ENCODE data around the gene PPARG. TPM values are rescaled to one million over a fixed set of nuclear protein-coding genes. Genes with fewer than 3 reads are reported as not detected.

Gene PPARG
- total and polyA plus RNA-seq, 4 donors, result 8.3 to 41.4 (median 26.2) TPM

GRCh38 chr3:12425850-12426579 is 137.1 kb downstream of the PPARG start:
- Histone ChIP-seq H3K27ac (ENCODE audit: low read depth in 1 of 2, low read length in 1 of 2) (no peak overlapping the region), H3K4me1 (ENCODE audit: control insufficient read depth in 5 of 5, insufficient read depth in 5 of 5, low read length in 5 of 5) (peaks cover 6 to 60% (median 13%) of the 10 kb centered on the region in 5 donors), H3K9ac (ENCODE audit: insufficient read depth in 1 of 2, low read length in 2 of 2) (no peak overlapping the region), H3K4me3 (no peak overlapping the region), H3K9me3 (ENCODE audit: control insufficient read depth in 4 of 4, insufficient read depth in 3 of 4, low read length in 3 of 4) (no peaks in the 10 kb centered on the region), H3K36me3 (ENCODE audit: control insufficient read depth in 4 of 4, insufficient read depth in 4 of 4, low read length in 4 of 4) (no peaks in the 10 kb centered on the region), H3K27me3 (ENCODE audit: control insufficient read depth in 3 of 3, insufficient read depth in 3 of 3, low read length in 2 of 3) (no peaks in the 10 kb centered on the region)
- DNase-seq (peak in 2 of 3 donors; percentile 53 to 69), ATAC-seq (ENCODE audit: insufficient read depth, low FRiP score) (no peak)
- WGBS, 2 donors, result 80 to 90% methylated on average over 11 of the region's 11 CpGs
- TF ChIP-seq, protein P1, sequence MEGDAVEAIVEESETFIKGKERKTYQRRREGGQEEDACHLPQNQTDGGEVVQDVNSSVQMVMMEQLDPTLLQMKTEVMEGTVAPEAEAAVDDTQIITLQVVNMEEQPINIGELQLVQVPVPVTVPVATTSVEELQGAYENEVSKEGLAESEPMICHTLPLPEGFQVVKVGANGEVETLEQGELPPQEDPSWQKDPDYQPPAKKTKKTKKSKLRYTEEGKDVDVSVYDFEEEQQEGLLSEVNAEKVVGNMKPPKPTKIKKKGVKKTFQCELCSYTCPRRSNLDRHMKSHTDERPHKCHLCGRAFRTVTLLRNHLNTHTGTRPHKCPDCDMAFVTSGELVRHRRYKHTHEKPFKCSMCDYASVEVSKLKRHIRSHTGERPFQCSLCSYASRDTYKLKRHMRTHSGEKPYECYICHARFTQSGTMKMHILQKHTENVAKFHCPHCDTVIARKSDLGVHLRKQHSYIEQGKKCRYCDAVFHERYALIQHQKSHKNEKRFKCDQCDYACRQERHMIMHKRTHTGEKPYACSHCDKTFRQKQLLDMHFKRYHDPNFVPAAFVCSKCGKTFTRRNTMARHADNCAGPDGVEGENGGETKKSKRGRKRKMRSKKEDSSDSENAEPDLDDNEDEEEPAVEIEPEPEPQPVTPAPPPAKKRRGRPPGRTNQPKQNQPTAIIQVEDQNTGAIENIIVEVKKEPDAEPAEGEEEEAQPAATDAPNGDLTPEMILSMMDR (IDR thresholded peaks at IDR 0.05; ENCODE audit: control extremely low read depth, extremely low read depth), result no peak

- H3K9me3 ChIP-seq (ENCODE audit: control insufficient read depth in 4 of 4, insufficient read depth in 3 of 4, low read length in 3 of 4), result no peaks in the 10 kb centered on the region
- H3K36me3 ChIP-seq (ENCODE audit: control insufficient read depth in 4 of 4, insufficient read depth in 4 of 4, low read length in 4 of 4), result no peaks in the 10 kb centered on the region
- no peak for DNase-seq
- H3K27me3 ChIP-seq (ENCODE audit: control insufficient read depth in 3 of 3, insufficient read depth in 3 of 3, low read length in 2 of 3), result no peaks in the 10 kb centered on the region
- no peak overlapping the region for H3K27ac ChIP-seq (ENCODE audit: low read depth in 1 of 2, low read length in 1 of 2)
- ATAC-seq (ENCODE audit: insufficient read depth, low FRiP score), result no peak
- H3K4me1 ChIP-seq (ENCODE audit: control insufficient read depth in 5 of 5, insufficient read depth in 5 of 5, low read length in 5 of 5), result peaks cover 6 to 51% (median 13%) of the 10 kb centered on the region in 5 donors
- H3K4me3 ChIP-seq, result no peak overlapping the region
- WGBS, 2 donors, result 62 to 73% methylated on average over 4 of the region's 4 CpGs
- TF ChIP-seq, protein P1 (IDR thresholded peaks at IDR 0.05; ENCODE audit: control extremely low read depth, extremely low read depth), result no peak
- H3K9ac ChIP-seq (ENCODE audit: insufficient read depth in 1 of 2, low read length in 2 of 2), result no peak overlapping the region
Observed at GRCh38 chr3:12427551-12427950, 138.7 kb downstream of the PPARG start.

- 71 to 83% methylated on average over 5 of the region's 5 CpGs for WGBS, 2 donors
- Histone ChIP-seq H3K27me3 (ENCODE audit: control insufficient read depth in 3 of 3, insufficient read depth in 3 of 3, low read length in 2 of 3) (no peaks in the 10 kb centered on the region), H3K4me3 (no peak overlapping the region), H3K9ac (ENCODE audit: insufficient read depth in 1 of 2, low read length in 2 of 2) (no peak overlapping the region), H3K36me3 (ENCODE audit: control insufficient read depth in 4 of 4, insufficient read depth in 4 of 4, low read length in 4 of 4) (no peaks in the 10 kb centered on the region), H3K27ac (ENCODE audit: low read depth in 1 of 2, low read length in 1 of 2) (no peak overlapping the region), H3K4me1 (ENCODE audit: control insufficient read depth in 5 of 5, insufficient read depth in 5 of 5, low read length in 5 of 5) (peaks cover 6 to 48% (median 13%) of the 10 kb centered on the region in 5 donors), H3K9me3 (ENCODE audit: control insufficient read depth in 4 of 4, insufficient read depth in 3 of 4, low read length in 3 of 4) (no peaks in the 10 kb centered on the region)
- DNase-seq (no peak), ATAC-seq (ENCODE audit: insufficient read depth, low FRiP score) (no peak)
- TF ChIP-seq, protein P1 (IDR thresholded peaks at IDR 0.05; ENCODE audit: control extremely low read depth, extremely low read depth), result no peak
Observed at GRCh38 chr3:12428126-12428525, 139.3 kb downstream of the PPARG start.

Data from lung (tissue), 12 donors.